Large intestine (tissue), 3 donors: Measurements from ENCODE around the gene APC2. TPM values are rescaled to one million over a fixed set of nuclear protein-coding genes. Genes with fewer than 3 reads are reported as not detected.

Source experiments
- DNase-seq, 2 donors: peaks; one replicate each; pipeline versions ENCODE4 v3.0.0 to v3.0.0-alpha.2; 2013
- H3K27ac ChIP-seq: one replicate; pipeline ENCODE4 v1.5.1; 2013; ENCODE audit warnings: low read length
- H3K27me3 ChIP-seq: 2 replicates; pipeline ENCODE4 v1.6.1; 2013; ENCODE audit warnings: low read length; ENCODE audit not compliant: control insufficient read depth, insufficient read depth
- H3K36me3 ChIP-seq: 2 replicates; pipeline ENCODE4 v1.6.1; 2013; ENCODE audit warnings: low read length; ENCODE audit not compliant: control insufficient read depth, insufficient read depth
- H3K4me1 ChIP-seq: one replicate; pipeline ENCODE4 v1.6.1; 2013; ENCODE audit warnings: low read length; ENCODE audit not compliant: control insufficient read depth, insufficient read depth
- H3K4me3 ChIP-seq: one replicate; pipeline ENCODE4 v1.5.1; 2013; ENCODE audit warnings: low read length
- H3K9me3 ChIP-seq: one replicate; pipeline ENCODE4 v1.6.1; 2013; ENCODE audit warnings: mild to moderate bottlenecking, low read depth, low read length, moderate library complexity; ENCODE audit not compliant: control insufficient read depth
- WGBS: methylation state at CpG from one replicate; pipeline ENCODE4 v1.1.5; 2013; ENCODE audit warnings: low lambda C conversion rate; ENCODE audit not compliant: insufficient coverage; 5-methylcytosine and 5-hydroxymethylcytosine counted together
- polyA plus RNA-seq: library from polyadenylated mRNA; unstranded; fragments of 120-200 nt; gene quantifications from one replicate; pipeline ENCODE4 v1.2.1, GENCODE V29; 2013

APC2 gene
- polyA plus RNA-seq, 1 donor, result 5.6 TPM

GRCh38 chr19:1423436-1424191 is 26.3 kb upstream of the APC2 start:
- Histone ChIP-seq H3K4me1 (peaks cover 37% of the 10 kb centered on the region), H3K36me3 (peaks cover 87% of the 10 kb centered on the region), H3K27ac (peak overlapping the region; percentile 75), H3K27me3 (no peaks in the 10 kb centered on the region), H3K9me3 (peaks cover 19% of the 10 kb centered on the region), H3K4me3 (no peak overlapping the region)
- no CpG with 5 or more reads among the region's 40 CpGs for WGBS
- no peak for DNase-seq

GRCh38 chr19:1424192-1424955 is 25.5 kb upstream of the APC2 start:
- no CpG with 5 or more reads among the region's 42 CpGs for WGBS
- Histone ChIP-seq H3K9me3 (peaks cover 23% of the 10 kb centered on the region), H3K36me3 (peaks cover 87% of the 10 kb centered on the region), H3K27ac (peak overlapping the region; percentile 95), H3K4me3 (peak overlapping the region; percentile 12), H3K4me1 (peaks cover 32% of the 10 kb centered on the region), H3K27me3 (no peaks in the 10 kb centered on the region)
- peak; percentile 91 to 95 for DNase-seq

GRCh38 chr19:1425102-1425837 is 24.7 kb upstream of the APC2 start:
- no CpG with 5 or more reads among the region's 33 CpGs for WGBS
- Histone ChIP-seq H3K4me3 (no peak overlapping the region), H3K27me3 (no peaks in the 10 kb centered on the region), H3K9me3 (peaks cover 23% of the 10 kb centered on the region), H3K4me1 (peaks cover 32% of the 10 kb centered on the region), H3K27ac (peak overlapping the region; percentile 95), H3K36me3 (peaks cover 90% of the 10 kb centered on the region)
- peak in 1 of 2 donors; percentile 70 for DNase-seq

GRCh38 chr19:1425902-1426301 is 24.0 kb upstream of the APC2 start:
- H3K27me3 ChIP-seq, result no peaks in the 10 kb centered on the region
- DNase-seq, result no peak
- no peak overlapping the region for H3K4me3 ChIP-seq
- peaks cover 88% of the 10 kb centered on the region for H3K36me3 ChIP-seq
- peaks cover 23% of the 10 kb centered on the region for H3K9me3 ChIP-seq
- H3K4me1 ChIP-seq, result peaks cover 32% of the 10 kb centered on the region
- H3K27ac ChIP-seq, result no peak overlapping the region
- no CpG with 5 or more reads among the region's 14 CpGs for WGBS

GRCh38 chr19:1426736-1427135 is 23.2 kb upstream of the APC2 start:
- Histone ChIP-seq H3K9me3 (peaks cover 19% of the 10 kb centered on the region), H3K27ac (no peak overlapping the region), H3K4me3 (no peak overlapping the region), H3K27me3 (no peaks in the 10 kb centered on the region), H3K4me1 (peaks cover 32% of the 10 kb centered on the region), H3K36me3 (peaks cover 87% of the 10 kb centered on the region)
- WGBS, result no CpG with 5 or more reads among the region's 9 CpGs
- DNase-seq, result no peak

GRCh38 chr19:1427221-1427920 is 22.6 kb upstream of the APC2 start:
- H3K9me3 ChIP-seq, result peaks cover 17% of the 10 kb centered on the region
- no peak overlapping the region for H3K27ac ChIP-seq
- no peaks in the 10 kb centered on the region for H3K27me3 ChIP-seq
- WGBS, result no CpG with 5 or more reads among the region's 27 CpGs
- H3K4me3 ChIP-seq, result no peak overlapping the region
- DNase-seq, result no peak
- H3K4me1 ChIP-seq, result peaks cover 32% of the 10 kb centered on the region
- H3K36me3 ChIP-seq, result peaks cover 87% of the 10 kb centered on the region

GRCh38 chr19:1428738-1429391 is 21.1 kb upstream of the APC2 start:
- H3K27me3 ChIP-seq, result no peaks in the 10 kb centered on the region
- peaks cover 16% of the 10 kb centered on the region for H3K9me3 ChIP-seq
- no peak for DNase-seq
- H3K27ac ChIP-seq, result no peak overlapping the region
- no CpG with 5 or more reads among the region's 41 CpGs for WGBS
- no peak overlapping the region for H3K4me3 ChIP-seq
- H3K4me1 ChIP-seq, result peaks cover 27% of the 10 kb centered on the region
- H3K36me3 ChIP-seq, result peaks cover 88% of the 10 kb centered on the region

- WGBS, result no CpG with 5 or more reads among the region's 14 CpGs
- Histone ChIP-seq H3K4me1 (peaks cover 20% of the 10 kb centered on the region), H3K27ac (peak overlapping the region; percentile 16), H3K36me3 (peaks cover 91% of the 10 kb centered on the region), H3K4me3 (no peak overlapping the region), H3K9me3 (peaks cover 17% of the 10 kb centered on the region), H3K27me3 (no peaks in the 10 kb centered on the region)
- DNase-seq, result peak in 1 of 2 donors; percentile 65
Observed at GRCh38 chr19:1429750-1430149, 20.2 kb upstream of the APC2 start.

- DNase-seq, result no peak
- Histone ChIP-seq H3K36me3 (peaks cover 89% of the 10 kb centered on the region), H3K27me3 (no peaks in the 10 kb centered on the region), H3K27ac (no peak overlapping the region), H3K9me3 (peaks cover 17% of the 10 kb centered on the region), H3K4me1 (peaks cover 15% of the 10 kb centered on the region), H3K4me3 (no peak overlapping the region)
- no CpG with 5 or more reads among the region's 14 CpGs for WGBS
Observed at GRCh38 chr19:1430246-1430645, 19.7 kb upstream of the APC2 start.
